Measurements from ENCODE around the gene ASH1L.
"Not testable (repeated sequence)": the region's sequence is repeated elsewhere in the genome, so short reads cannot be mapped to it uniquely, and the experiment has no call there.

Gene ASH1L

GRCh38 chr1:155562581-155563376 is at the start of gene ASH1L:
ASH1L (minus strand) TSS chr1:155562803; CDS start chr1:155521519, 41,284 bp downstream.
- peak; percentile 93 for DNase-seq

GRCh38 chr1:155610257-155610647 is 47.6 kb upstream of the ASH1L start:
- not testable (repeated sequence) for DNase-seq

GRCh38 chr1:155609515-155610256 is 47.1 kb upstream of the ASH1L start, which contains the start of gene MSTO1:
MSTO1 (plus strand) TSS chr1:155610218; CDS start chr1:155610249, 31 bp downstream.
- peak; percentile 99 for DNase-seq

GRCh38 chr1:155608888-155609225 is 46.3 kb upstream of the ASH1L start:
- no peak for DNase-seq

- DNase-seq = no peak
These were observed 45.1 kb upstream of the ASH1L start for GRCh38 chr1:155607708-155608107.

GRCh38 chr1:155599828-155600572 is 37.4 kb upstream of the ASH1L start:
- DNase-seq = not testable (repeated sequence)

- DNase-seq = no peak
These were observed 36.3 kb upstream of the ASH1L start for GRCh38 chr1:155598842-155599331.

GRCh38 chr1:155596864-155597263 is 34.3 kb upstream of the ASH1L start:
- no peak for DNase-seq

GRCh38 chr1:155595877-155596474 is 33.4 kb upstream of the ASH1L start:
- not testable (repeated sequence) for DNase-seq

GRCh38 chr1:155591770-155592169 is 29.2 kb upstream of the ASH1L start:
- peak; percentile 45 for DNase-seq

- not testable (repeated sequence) for DNase-seq
These were observed 28.1 kb upstream of the ASH1L start for GRCh38 chr1:155590516-155591247.

- DNase-seq = not testable (repeated sequence)
These were observed 26.7 kb upstream of the ASH1L start for GRCh38 chr1:155589282-155589681.

GRCh38 chr1:155583846-155584245 is 21.2 kb upstream of the ASH1L start:
- DNase-seq = not testable (repeated sequence)

GRCh38 chr1:155575608-155576007 is 13.0 kb upstream of the ASH1L start:
- not testable (repeated sequence) for DNase-seq

GRCh38 chr1:155574077-155574476 is 11.5 kb upstream of the ASH1L start:
- no peak for DNase-seq

GRCh38 chr1:155570593-155570990 is 8.0 kb upstream of the ASH1L start:
- no peak for DNase-seq

GRCh38 chr1:155569988-155570592 is 7.5 kb upstream of the ASH1L start:
- DNase-seq = no peak

- not testable (repeated sequence) for DNase-seq
These were observed 897 bp upstream of the ASH1L start for GRCh38 chr1:155563377-155564022.

- peak; percentile 65 for DNase-seq
These were observed 623 bp downstream of the ASH1L start for GRCh38 chr1:155561779-155562580.

- DNase-seq = no peak
These were observed 6.7 kb downstream of the ASH1L start for GRCh38 chr1:155555915-155556314.
